ENCODE data around the gene CNDP2. TPM values are rescaled to one million over a fixed set of nuclear protein-coding genes. Genes with fewer than 3 reads are reported as not detected.

The CNDP2 gene
- total and polyA plus RNA-seq, 2 of the 13 experiments (the other 11 are each of a cell fraction or from before 2014, with no cell fraction given): 64.7 to 80.8 TPM

- in situ Hi-C loops (cut with HindIII; ENCODE audit: extremely low pct_ligation_motif_present, low pct_unique_long_range_greater_than_20kb) (no loop called here), intact Hi-C loops (cut with micrococcal nuclease; ENCODE audit: unreplicated experiment) (no loop called here)
- no peak for FAIRE-seq
- H3K4me2 ChIP-seq (ENCODE audit: low read depth, low read length): no peak overlapping the region
- no peak overlapping the region for H3K9ac ChIP-seq (ENCODE audit: insufficient read depth, low read depth, low read length)
- CTCF ChIA-PET (ENCODE audit: low intra/inter-chr PET ratio, low total read pairs): no interaction called here
- POLR2A ChIA-PET: no interaction called here
- no peaks in the 10 kb centered on the region for H3K79me2 ChIP-seq (ENCODE audit: insufficient read depth, low read length)
- H3K27me3 ChIP-seq (ENCODE audit: control insufficient read depth in 1 of 2, insufficient read depth in 2 of 2, low read length in 2 of 2): no peaks in the 10 kb centered on the region
- no peak overlapping the region for H3K27ac ChIP-seq (ENCODE audit: extremely low read length, insufficient read depth, low read length)
- no peak overlapping the region for H3K4me3 ChIP-seq (replicated peaks in 1 of 3; ENCODE audit: insufficient read depth in 1 of 3, low read depth in 2 of 3, low read length in 3 of 3)
- no peak for DNase-seq (ENCODE audit: low spot score)
- no peak for ATAC-seq
- H2AFZ ChIP-seq (ENCODE audit: low read length): no peak overlapping the region
- H4K20me1 ChIP-seq (ENCODE audit: insufficient read depth, low read length): no peaks in the 10 kb centered on the region
- peaks cover 33 to 92% of the 10 kb centered on the region in 2 experiments for H3K36me3 ChIP-seq (replicated peaks in 1 of 2; ENCODE audit: control insufficient read depth in 1 of 2, insufficient read depth in 2 of 2, low read length in 2 of 2)
- no TSS peak for BruUV-seq (replicated peaks)
- no peaks in the 10 kb centered on the region for H3K9me3 ChIP-seq (ENCODE audit: low read length)
- 100% methylated on average over 5 of the region's 7 CpGs for WGBS (ENCODE audit: low lambda C conversion rate)
- H3K4me1 ChIP-seq (ENCODE audit: insufficient read depth, low read length): peaks cover 10% of the 10 kb centered on the region
- TF ChIP-seq ZNF451 (CRISPR knock-in tag; IDR thresholded peaks at IDR 0.05) (no peak), ZNF615 (CRISPR knock-in tag; IDR thresholded peaks at IDR 0.05; ENCODE audit: borderline replicate concordance) (no peak), ZBTB14 (CRISPR knock-in tag; IDR thresholded peaks at IDR 0.05) (no peak), PATZ1 (CRISPR knock-in tag; IDR thresholded peaks at IDR 0.05) (no peak), ARNT (IDR thresholded peaks at IDR 0.05) (no peak), ZBTB40 (IDR thresholded peaks at IDR 0.05) (no peak), ZBTB40 (CRISPR knock-in tag; IDR thresholded peaks at IDR 0.05) (no peak), HDAC2 (CRISPR knock-in tag; IDR thresholded peaks at IDR 0.05) (no peak), SMAD3 (CRISPR knock-in tag; IDR thresholded peaks at IDR 0.05) (no peak)
Measured at GRCh38 chr18:74511823-74512222, 15.7 kb downstream of the CNDP2 start.

Measured in HepG2 (cell line).